Activated CD4-positive, alpha-beta T cell treated with anti-CD3 and anti-CD28 coated beads, Interleukin-2, amount 50 U/mL, for 24 hours (primary cell): ENCODE results near the gene TIAM2.
A peak's percentile ranks its signal among the peaks of the same experiment; 100 is the strongest.

Experiments
- DNase-seq, 2 donors: peaks; one replicate each; pipeline ENCODE4 v3.0.0-alpha.2; 2020; ENCODE audit warnings: low read depth in 1 of 2, low spot score in 1 of 2

TIAM2 gene

DNA sequence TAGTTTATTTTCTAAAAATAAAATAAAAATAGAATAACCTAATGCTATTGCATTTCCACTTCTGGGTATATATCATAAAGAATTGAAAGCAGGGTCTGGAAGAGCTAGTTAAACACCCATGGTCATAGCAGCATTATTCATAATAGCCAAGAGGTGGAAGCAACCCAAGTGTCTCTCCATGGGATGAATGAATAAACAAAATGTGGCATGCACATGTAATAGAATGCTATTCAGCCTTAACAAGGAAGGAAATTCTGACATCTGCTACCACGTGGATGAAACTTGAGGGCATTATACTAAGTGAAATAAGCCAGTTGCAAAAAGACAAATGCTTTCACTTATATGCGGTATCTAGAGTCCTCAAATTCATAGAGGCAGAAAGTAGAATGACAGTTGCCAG, 130.8 kb downstream of the TIAM2 start:
- no peak for DNase-seq

DNA sequence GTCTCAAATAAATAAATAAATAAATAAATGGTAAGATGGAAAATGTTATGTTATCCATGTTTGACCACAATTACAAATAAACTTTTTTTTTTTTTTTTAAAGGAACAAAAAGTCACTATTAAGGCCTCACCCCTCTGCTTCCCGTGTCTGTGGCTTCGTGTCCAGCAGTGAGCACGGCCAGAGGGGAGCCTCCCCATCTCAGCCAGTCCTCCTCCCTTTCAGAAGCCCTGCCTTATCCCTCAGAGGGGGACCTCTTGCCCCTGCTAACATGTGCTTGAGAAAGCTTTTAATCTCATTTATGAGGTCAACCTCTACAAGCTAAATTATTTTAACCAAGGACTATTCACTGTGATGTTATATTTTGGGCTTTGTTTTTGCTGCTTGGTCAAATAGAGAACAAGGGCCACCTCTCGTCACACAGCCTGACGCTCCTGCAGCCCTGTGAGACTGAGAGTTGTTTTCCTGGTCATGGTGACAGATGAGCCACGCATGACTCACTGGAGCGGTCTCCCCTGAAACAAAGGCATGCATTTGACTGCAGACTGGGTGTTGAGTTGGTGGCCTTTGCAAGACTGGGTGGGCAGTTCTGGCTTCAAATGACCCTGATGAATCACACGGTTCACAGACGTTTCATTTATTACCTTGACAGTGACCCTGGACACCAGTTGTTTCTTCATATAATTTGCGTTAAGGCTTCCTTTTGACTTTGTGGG, 131.8 kb downstream of the TIAM2 start:
- peak in 1 of 2 donors; percentile 58 for DNase-seq

DNA sequence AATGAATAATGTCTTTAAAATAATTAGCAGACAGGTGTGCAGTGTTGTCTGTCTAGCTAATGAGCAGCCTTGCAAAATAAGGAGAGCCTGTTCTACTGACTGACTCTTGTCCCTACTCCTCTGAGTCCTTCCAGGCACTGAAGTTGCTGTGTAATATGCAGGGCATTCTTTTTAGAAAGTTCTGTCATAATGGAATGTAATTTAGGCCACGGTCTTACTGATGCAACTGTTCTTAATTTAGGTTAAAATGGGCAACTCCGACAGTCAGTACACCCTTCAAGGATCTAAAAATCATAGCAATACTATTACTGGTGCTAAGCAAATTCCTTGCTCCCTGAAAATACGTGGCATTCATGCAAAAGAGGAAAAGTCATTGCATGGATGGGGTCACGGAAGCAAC, 133.9 kb downstream of the TIAM2 start:
- no peak for DNase-seq

DNA sequence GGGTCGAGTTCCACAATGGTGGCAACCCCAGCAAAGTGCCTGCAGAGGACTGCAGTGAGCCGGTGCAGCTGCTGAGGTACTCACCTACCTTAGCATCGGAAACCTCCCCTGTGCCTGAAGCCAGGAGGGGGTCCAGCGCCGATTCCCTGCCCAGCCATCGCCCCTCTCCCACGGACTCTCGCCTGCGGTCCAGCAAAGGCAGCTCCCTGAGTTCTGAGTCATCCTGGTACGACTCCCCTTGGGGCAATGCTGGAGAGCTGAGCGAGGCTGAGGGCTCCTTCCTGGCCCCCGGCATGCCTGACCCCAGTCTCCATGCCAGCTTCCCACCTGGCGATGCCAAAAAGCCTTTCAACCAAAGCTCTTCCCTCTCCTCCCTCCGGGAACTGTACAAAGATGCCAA, 134.6 kb downstream of the TIAM2 start:
- DNase-seq: no peak

DNA sequence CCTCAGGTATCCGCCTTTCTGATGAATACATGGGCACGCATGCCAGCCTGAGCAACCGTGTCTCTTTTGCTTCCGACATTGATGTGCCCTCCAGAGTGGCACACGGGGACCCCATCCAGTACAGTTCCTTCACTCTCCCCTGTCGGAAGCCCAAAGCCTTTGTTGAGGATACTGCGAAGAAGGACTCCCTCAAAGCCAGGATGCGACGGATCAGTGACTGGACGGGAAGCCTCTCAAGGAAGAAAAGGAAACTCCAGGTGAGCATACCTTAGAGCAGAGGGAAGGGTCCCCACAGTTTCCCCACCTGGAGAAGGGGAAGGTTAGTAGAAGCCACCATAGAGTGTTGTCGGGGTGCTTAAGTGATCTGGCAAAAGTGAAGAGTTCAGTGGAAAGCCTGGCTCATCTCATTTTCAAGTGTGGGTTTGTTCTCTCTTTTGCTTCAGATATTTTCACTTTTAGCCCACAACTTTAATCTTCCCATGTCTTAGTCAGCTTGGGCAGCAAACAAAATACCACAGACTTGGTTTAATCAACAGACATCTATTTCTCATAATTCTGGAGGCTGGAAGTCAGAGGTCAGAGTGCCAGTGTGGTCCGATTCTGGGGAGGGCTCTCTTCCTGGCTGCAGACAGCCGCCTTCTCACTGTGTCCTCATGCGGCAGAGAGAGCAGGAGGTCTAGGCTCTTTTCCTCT, 135.2 kb downstream of the TIAM2 start:
- peak in 1 of 2 donors; percentile 30 for DNase-seq

DNA sequence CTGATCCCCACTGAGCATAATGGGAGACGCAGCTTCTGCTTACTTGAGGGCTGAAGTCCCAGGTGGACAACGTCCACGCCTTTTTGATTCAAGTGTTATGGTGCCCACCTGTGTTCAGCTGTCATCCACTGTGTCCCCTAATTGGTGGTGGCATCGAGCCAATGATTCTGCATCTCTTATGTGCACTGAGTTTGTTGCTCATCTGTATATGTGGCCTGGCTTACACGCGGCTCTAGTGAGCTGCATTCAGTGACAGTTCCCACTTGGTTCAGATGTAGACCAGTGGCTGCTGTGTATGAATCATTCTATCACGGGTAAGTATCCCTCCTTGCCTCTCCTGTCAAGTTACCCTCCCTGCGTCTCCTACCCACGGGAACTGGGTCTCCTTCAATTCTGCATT, 137.5 kb downstream of the TIAM2 start:
- DNase-seq: no peak

DNA sequence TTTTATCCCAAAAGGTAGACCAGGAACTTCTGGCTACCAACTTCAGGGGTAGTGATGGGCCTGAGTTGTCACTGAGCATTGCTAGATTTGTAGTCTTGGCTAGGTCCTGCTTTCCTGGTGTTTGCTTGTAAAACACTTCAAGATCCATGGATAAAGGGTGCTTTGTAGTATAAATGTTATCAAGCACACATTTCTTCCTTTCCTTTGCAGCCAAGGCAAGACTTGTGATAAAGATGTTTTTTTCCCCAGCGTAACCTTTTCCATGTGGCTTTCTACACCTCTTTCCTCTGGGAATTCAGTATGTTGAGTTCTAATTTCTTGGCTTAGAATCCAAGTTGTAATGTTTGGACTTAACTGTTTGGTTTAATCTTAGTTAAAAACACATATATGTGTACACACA, 145.9 kb downstream of the TIAM2 start:
- DNase-seq: no peak

DNA sequence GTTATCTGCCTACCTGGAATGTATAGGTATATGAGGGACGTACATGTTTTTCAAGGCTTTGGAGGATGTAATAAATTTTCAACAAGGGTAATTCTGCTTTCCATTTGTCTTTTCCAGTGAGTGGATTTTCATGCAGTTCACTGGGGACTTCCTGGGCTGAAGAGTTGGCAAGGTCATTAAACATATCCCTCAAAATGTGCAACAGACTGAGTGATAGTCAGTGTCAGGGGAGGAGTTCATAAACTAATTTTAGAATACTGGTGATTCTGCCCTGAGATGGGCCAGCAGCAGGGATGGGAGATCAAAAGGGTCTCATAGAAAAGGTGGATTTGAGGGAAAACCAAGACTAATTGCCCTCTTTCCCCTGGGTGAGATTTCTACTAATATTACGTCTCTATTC, 146.4 kb downstream of the TIAM2 start:
- DNase-seq: no peak

DNA sequence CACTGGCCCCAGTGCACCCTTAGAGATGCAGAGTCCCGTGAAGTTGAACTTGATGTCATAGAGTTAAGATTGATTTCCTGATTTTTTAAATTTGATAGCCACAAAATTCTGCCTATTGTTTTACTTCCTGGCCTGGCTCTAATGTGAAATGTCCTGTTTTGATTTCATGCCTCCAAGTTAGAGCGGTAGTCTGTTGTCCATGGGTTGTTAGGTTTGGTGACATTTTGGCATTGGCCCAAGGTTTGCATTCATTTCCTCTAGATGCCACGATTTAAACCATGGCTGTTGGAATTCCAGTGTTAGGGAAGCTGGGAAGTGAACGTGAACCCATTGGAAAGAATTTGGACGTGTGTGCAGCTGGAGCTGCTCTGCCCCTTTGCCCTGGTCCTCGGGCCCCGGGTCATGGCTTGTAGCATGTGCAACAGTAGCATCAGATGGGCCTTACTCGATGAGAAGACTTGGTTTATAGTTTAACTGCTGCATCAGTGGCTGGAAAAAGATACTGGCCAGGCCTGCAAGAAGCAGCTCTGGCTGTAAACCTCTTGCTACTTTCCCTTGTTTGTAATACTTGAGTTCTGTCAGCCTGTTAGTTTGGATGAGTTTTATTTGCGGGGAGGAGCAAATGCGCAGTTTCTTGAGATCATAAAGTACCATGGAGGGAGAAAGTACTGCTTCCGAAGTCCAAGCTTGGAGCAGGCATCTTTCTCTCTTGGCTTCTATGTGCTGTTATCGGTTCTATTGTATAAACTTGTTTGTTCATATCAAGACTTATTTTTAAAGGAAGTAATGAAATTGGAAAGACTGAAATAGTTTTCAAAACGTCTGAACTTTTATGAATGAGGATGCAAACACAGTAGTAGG, 147.3 kb downstream of the TIAM2 start:
- no peak for DNase-seq

DNA sequence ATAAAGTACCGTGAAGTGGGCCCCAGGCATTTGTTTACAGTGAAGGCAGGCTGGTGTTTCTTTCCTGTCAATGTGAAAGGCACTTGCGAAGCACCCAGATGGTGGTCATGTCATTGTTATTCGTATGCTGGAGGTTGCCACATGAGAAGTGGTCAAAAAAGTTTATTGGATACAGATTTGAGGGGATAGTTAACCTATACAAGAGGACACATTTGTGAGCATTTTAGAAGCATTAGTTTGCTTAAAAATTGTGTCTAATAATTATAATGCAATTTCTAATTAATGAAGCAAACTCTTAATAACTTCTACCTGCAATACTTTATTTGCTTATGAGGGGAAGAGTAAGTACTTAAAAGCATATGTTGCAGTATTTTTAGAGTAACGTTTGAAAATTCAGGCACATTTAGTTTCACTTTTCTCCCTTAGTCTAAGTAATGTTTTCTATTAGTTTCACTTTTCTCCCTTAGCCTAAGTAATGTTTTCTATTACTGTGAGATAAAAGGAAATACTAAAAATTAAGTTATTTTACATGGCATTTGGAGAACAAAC, 148.0 kb downstream of the TIAM2 start:
- DNase-seq: no peak

DNA sequence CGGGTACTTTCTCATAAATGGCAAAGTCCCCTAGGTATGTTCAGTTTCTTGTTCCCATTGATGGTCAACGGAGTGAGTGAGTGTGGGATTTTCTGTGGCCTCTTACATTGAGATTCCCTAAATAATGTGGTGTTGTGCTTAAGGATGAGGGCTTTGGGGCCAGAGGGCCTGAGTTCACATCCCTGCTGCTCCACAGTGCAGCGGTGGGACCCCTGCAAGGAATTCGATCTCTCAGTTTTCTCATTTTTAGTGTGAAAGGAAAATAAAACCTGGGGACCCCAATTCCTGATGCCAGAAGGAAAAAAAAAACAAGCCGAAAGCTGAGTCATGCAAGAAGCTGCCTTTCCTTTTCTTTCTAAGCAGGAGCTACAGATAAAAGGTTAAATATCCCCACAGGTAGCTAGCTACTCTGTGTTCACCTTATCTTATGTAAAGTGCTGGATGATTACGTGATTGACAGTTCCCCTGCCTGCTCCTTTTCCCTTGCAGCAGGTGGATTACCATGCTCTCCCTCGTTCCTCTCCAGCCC, 148.5 kb downstream of the TIAM2 start:
- no peak for DNase-seq

DNA sequence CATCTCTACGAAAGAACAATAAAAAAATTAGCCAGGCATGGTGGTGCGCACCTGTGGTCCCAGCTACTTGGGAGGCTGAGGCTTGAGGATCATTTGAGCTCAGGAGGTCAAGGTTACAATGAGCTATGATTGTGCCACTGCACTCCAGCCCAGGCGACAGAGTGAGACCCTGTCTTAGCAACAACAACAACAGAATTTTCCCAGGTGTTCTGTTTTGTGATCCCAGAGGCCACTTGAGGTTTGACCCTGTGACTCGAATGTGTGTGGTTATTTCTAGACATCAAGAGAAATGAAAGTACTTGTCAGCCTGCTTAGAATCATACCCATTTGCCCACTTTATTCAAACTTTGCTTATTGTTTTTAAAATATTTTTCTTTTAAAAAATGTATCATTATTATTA, 151.1 kb downstream of the TIAM2 start:
- DNase-seq: no peak

DNA sequence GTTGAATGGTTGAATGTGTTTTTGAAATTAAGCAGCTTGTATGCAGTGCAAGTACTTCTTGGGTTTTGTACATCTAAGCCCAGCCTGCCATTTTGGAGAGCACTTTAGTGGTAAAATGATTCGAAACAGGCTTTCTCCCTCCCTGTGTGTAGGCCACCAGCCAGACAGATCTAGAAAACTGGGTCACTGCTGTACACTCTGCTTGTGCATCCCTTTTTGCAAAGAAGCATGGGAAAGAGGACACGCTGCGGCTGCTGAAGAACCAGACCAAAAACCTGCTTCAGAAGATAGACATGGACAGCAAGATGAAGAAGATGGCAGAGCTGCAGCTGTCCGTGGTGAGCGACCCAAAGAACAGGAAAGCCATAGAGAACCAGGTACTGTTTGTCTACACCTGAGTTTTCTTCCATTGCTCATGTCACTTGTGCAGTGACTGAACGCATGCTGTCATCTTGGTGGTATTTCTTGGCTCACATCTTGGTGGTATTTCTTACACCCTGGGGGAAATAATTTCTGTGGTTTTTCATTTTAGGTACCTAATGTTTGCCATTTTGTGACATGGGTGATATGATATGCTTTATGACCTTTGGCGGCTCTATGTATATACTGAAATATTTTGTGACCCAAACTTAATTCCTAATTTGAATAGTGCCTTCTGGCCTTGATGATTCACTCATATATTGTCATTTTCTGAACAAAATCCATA, 153.0 kb downstream of the TIAM2 start:
- no peak for DNase-seq

DNA sequence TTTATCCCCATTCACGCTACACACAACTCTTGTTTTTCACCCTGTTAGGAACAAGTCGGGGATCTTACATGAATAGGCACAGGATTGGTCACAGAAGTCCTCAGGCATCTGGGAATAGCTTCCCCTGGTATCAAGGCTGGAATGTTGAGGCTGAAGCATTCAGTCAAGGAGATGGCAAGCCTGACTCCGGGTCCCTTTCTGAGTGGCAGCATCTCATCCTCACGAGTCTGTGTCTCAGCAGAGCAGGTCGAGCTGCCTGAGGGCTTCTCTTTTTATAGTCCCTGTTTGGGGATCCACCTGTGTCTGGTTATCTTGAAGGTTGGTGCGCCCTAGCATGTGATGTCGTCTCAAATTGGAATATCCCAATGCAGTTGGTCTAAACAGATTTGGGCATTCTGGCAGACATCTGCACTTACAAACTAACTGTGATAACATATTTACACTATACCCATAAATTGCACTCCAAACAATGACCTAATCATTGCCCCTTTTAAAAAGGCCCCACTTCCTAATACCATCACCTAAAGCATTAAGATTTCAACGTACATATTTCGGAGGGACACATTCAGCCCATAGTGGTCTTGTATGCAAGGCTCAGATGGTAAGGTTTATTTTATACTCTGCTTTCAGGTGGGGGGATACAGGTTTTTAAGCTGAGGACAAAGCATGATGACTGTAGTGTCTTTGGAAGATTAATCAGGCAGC, 156.0 kb downstream of the TIAM2 start:
- DNase-seq: no peak

DNA sequence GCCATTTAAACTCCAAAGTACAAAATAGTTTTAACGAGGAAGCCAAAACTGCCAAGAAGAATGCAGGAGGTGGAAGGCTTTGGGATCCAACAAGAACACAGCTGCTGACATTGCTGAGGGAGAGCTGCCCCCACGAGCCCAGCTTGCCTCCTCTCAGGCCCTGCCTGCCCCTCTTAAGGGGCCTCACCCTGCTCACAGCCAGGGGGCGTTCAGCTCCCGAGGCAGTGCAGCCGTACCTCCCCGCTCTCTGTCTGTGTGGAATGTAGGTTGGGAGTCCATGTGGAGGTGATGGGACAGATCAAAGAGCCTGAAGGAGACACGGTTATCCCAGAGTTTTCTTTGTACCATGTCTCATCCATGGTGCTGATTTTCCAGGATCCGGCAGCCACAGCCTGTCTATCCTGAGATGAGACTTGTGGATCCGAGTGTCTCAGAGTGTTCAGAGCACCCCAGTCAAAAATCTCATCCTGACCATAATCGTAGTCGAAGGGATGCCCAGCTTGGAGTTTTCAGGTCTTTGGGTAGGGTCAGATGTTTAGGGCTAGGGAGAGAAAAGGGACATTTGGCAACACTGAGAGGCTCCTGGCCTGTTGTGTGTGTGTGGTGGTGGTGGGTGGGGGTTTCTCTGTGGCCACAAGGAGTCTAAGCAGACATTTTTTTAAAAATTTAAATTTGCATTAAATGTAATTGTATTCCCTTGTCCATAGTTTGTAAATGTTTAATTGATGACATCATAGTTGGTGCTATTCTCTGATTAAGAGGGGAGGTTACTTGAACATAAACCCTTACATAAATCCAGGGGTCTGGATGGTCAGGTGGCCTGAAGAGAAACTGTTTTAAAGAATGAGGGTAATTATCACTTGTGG, 157.3 kb downstream of the TIAM2 start:
- DNase-seq: no peak

DNA sequence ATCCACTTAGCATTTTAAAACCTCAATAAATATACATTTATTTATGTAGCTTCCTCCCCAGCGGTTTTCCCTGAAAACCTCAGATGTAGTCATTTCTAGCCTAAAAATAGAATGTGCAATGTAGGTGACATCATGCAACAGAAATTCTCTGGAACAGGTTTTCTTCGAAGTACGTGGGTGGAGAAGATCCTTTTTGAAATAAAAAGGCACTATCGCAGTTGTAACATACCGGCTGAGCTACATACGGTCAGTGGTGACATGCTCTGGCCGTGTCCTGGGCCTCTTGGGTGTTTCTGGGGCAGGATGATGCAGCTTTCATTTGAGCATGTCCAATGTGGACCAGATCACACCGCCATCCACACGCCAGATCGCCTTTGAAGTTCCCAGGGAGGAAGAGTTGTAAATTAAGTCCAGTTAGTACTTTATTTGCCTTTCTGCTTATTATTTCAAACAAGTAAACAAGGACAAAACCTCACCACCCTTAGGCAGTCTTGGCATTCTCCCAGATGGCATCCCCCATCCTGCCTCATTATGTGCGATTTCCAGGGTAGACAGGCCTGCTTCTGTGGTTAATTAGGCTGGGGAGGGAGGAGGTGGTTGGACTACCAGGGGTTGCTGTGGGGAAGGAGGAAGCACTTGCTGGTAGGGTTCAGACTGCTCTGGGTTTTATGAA, 159.2 kb downstream of the TIAM2 start:
- DNase-seq: peak in 1 of 2 donors; percentile 44

DNA sequence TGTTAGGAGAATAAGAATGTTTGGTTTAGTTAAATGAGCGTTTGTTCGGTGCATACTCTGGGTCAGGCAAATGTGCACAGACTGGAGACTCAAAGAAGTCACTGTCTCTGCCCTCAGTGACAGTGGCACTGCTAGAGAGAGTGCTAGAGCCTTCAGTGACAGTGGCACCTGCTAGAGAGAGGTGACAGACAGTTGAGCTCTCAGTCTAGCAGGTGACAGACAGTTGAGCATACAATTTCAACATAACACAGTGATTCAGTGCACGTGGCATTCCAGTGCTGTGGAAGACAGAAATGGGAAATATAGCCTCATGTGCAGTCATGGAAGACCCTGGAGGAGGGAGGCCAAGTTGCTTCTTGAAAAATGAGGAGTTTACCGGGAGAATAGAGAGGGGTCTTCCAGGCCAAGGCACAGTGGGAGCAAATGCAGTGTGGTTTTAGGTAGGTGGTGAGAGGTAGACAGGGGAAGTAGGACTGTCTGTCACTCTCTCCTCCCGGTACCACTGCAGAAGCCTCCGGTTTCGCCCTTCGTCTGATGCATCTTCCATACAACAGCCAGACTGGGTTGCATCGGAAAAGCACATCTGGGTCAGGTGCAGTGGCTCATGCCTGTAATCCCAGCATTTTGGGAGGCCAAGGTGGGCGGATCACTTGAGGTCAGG, 160.8 kb downstream of the TIAM2 start:
- peak in 1 of 2 donors; percentile 33 for DNase-seq

DNA sequence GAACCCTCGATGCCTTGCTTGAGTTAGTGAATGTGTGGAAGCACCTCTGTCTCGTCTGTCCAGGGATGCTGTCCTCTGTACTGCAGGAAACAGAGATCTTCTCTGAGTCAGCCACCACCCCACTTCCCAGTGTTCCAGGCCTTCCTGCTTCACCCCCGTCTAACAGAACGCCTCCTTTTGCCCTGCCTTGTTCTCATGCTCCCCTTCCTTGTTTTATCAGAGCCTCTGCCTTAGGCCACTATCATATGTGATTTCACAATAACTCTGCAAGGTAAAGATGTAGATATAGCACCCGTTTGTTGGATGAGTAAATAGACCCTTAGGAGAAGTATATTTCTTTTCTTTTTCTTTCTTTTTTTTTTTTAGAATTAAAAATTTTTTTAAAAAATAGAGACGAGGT, 162.0 kb downstream of the TIAM2 start:
- no peak for DNase-seq
